ENCODE results near the gene ZNF827.

ZNF827 gene

DNA sequence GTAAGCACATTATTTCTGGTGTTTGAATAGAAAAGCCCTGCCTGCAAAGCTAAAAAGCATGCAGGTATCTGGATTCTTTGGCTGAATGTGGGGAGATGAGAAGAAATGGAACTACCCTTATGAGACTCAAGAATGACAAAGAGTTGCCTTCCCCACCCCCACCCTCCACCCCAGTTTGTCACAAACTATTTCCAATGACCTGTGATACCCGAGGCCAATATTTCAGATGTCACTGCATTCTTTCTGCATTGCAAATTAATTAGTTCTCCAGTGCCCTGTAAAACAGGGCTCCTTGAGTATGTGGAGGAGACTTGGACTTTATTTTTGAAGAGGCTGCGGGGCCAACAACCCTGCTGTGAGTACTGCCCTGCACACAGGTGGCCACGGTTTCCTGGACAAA, 116.4 kb downstream of the ZNF827 start:
- no peak for DNase-seq

GRCh38 chr4:145821766-145822165, 116.9 kb downstream of the ZNF827 start:
- DNase-seq: no peak

DNA sequence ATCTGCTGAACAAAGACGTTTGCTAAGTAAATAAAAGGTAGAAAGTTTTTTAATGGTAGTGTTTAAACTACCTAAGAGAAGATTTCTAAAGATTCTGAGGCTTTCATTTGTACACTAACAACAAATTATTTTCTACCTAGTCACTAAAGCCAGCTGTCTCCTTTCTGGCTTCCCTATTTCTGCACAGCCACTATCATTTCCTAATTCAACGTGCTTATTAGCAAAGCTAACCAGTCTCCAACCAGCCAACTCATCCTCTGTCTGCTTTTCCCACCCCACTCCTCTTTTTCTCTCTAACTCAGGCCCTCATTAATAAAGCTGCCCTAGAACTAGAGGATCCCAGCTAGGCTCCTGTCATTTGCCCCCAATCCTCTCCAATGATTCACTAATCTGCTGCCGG, 118.2 kb downstream of the ZNF827 start:
- no peak for DNase-seq

DNA sequence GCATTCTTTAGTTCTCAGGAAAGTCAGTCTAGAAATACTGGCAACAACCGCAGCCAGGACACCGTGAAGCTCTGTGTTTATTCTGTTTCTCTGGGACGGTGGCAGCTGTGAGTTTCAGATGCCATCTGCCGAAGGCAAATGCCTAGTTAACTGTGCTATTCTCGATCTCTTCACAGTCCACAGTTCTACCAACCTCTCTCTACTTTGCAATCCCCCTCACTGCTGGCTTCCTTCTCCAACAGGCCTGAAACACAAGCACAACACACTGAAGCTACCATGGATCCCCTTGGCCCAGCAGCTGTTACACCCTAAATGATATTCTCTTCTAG, 118.8 kb downstream of the ZNF827 start:
- no peak for DNase-seq

DNA sequence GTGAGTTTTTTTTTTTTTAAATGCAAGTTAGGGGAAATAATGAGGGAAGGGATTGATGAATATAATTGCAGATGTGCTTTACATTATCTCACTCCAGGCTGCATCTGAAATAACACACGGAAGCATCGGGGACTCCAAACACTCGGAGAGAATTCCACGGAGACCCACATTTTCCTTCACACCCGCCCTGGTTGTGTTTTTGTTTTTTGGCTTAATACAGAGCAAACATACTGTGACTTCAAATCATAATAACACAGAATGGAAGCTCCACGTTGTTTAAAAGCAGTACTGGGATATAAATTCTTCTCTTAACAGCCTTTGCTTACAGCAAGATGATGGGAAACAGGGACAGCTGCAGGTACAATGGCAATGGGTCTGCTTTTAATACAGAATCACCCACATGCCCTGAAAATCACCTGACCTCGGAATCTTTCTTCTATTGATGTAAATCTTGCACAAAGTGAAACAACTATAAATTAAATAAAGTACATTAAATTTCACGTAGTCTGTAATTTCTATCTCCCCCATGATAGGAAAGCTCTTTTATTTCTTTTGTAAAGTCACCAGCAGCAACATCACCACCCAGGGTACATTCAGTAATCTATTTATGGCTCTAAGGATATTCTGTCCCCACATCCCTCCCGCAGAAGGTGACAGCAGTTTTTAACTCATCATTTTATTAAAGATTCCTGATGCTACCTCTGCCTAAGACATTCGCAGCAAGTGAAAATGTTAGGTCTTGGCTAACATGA, 119.3 kb downstream of the ZNF827 start:
- no peak for DNase-seq

- no peak for DNase-seq
Observed at GRCh38 chr4:145818011-145818410, 120.6 kb downstream of the ZNF827 start.

- no peak for DNase-seq
Observed at GRCh38 chr4:145816091-145816490, 122.5 kb downstream of the ZNF827 start.

DNA sequence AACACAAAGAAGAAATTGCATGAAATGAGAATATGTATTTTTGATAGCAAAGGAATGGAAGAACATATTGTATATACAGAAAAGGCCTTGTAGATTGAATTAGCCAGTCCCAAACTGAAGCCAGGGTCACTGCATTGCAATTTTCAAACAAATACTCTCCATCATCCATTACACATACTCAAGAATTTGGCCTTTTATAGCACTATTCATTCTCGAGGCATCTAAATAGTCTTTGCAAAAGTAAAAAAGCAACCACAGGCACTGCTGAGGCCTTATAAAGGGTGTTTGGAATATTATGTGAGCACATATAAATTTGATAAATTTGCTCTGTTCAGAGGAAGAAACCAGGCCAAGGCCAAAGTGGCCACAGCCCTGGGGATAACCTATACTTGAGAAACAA, 123.0 kb downstream of the ZNF827 start:
- DNase-seq: no peak

DNA sequence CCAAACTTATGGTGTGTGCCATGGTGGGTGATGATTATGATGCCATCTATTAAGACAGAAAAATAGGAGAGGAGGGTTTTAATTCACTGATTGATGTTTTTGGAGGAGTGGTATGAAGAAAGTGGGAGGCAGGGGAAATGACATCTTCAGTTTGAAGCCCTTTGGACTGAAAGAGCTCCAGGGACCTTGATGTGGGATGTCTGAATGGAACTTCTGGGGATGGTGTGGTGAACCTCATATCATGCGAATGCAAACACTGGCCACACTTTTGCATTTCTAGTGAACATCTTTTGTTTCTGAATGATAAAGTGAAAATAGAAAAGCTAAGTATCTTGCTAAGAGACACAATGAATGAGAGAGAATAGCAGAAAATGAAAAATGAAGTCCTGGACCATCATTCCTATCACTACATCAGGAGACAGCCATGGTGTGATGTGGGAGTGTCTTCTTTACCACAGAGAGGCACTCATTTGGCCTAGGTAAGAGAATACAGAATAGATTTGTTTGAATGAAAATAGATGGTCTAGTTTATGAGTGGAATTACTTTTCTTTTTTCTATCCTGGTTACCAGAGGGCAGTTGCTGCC, 123.5 kb downstream of the ZNF827 start:
- no peak for DNase-seq

- DNase-seq: no peak
Observed at GRCh38 chr4:145814246-145814645, 124.4 kb downstream of the ZNF827 start.

DNA sequence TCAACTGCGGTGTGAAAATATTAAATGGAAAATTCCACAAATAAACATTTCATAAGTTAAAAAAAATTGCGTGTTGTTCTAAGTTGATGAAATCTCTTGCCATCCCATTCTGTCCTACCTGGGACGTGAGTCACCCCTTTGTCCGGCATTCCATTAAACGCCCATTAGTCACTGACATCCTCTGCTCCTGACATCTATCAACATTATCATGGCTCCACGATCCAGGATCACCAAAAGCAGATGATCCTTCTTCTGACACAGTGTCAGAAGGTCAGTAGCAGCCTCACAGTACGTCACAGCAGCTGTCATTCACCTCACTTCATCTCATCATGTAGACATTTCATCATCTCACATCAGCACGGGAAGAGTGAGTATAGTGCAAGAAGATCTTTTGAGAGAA, 125.7 kb downstream of the ZNF827 start:
- no peak for DNase-seq

- DNase-seq: no peak
Observed at GRCh38 chr4:145808848-145809512, 129.6 kb downstream of the ZNF827 start.

DNA sequence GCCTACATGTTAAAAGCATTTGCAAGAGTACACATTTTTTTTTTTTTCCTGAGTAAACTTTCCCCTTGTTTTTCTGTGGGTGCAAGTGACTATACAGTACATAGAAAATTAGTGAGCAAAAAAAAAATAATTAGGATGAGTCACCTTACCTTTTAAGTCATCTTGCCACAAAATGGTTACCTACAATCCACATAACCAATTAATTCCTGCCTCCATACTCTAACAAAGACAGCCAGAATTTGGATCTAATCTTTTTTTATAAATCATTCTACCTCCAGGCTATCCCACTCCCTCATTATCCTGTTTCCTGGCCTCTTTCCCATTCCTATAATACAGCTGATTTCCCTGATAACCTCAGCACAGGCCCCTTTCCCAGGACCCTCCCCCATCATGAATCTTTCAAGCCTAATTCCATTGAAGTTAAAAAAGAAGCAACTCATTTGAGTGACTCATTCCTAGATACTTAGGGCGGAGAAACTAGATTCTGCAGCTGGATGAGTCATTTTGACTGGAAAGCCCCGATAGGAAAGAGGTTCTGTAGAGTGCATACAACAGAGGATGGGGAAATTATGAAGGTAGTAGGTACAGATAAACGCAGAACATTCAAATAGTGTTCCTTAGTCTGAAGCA, 130.5 kb downstream of the ZNF827 start:
- DNase-seq: no peak

DNA sequence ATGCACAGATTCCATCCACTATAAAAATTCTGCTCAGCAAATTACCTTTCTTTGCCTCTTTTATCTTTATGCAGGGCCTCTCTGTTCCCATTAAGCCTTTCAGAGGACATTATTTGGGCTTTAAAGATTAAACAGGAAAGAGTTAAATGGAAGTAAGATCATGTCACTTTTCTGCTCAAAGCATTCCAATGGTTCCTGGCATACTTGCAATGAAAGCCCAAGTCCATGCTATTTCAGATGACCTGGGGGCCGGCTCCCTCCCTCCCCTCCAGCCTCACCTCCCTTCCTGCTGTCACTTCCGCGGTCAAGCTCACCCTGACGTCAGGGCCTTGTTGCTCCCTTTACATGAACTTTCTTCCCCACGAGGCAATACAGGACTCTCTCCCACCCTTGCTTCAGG, 133.1 kb downstream of the ZNF827 start:
- DNase-seq: no peak

GRCh38 chr4:145804116-145804515, 134.5 kb downstream of the ZNF827 start:
- no peak for DNase-seq

- DNase-seq: no peak
Observed at GRCh38 chr4:145799223-145799622, 139.4 kb downstream of the ZNF827 start.

- DNase-seq: no peak
Observed at GRCh38 chr4:145797278-145797677, 141.3 kb downstream of the ZNF827 start.

DNA sequence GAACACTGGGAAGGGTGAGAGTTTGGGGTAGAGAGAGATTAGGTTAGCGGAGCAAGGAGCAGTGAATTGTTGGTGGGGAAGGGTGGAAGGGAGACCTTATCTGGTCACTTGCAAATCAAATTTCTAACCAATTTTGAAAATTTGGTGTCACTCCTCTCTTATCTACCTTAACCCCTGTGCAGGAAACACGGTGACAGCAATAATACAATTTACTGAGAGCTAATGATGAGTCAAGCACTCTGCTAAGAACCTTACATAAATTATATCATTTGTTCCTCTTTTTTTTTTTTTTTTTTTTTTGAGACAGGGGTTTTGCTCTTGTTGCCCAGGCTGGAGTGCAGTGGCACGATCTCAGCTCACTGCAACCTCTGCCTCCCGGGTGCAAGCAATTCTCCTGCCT, 142.3 kb downstream of the ZNF827 start:
- no peak for DNase-seq

- no peak for DNase-seq
Observed at GRCh38 chr4:145795521-145795920, 143.1 kb downstream of the ZNF827 start.

- DNase-seq: no peak
Observed at GRCh38 chr4:145792429-145792828, 146.2 kb downstream of the ZNF827 start.

DNA sequence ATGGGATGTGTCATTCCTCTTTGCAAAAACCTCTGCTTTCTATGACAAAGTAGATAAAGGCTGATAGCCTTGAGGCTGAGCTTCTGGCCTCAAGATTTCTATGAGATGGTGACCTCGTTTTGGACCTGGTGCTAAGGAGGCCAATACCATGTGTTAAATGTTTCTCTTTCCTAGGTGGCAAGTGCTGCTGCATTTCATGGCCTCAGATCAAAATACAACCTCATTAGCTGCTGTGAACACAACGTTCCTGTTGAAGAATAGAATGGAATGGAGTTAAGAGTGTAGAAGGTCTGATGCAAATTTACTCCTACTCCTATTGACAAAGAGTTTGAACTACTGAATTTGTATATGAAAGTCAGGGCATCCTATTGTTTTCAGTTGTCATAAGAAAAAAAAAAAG, 146.6 kb downstream of the ZNF827 start:
- no peak for DNase-seq

DNA sequence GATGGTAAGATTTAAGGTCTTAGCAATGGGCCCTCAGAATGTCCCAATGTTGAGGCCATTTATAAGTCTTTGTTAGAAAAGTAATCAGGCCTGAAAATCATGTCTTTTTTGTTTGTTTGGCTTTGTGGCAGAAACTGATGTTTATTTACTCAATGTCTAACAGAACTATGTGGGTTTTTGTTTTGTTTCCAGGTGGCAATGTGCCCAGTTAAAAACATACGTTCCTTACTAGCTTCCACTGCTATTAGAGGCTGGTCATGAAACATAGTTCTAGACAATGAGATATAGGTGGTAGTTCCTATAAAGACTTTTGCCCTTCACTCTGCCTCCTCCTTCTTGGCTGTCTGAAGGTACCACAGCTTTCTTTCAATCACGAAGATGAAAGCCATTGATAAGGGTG, 149.9 kb downstream of the ZNF827 start:
- DNase-seq: no peak

- no peak for DNase-seq
Observed at GRCh38 chr4:145786830-145787229, 151.8 kb downstream of the ZNF827 start.

GRCh38 chr4:145786261-145786660, 152.4 kb downstream of the ZNF827 start:
- DNase-seq: no peak
